Gastrocnemius medialis (tissue), 4 donors: ENCODE results near the gene MTHFS. TPM values are rescaled to one million over a fixed set of nuclear protein-coding genes. Genes with fewer than 3 reads are reported as not detected.

Experiments used
- ATAC-seq, 2 donors: fragments of 150-250 bp; one replicate each; pipeline ENCODE4 v1.9.1; 2016
- DNase-seq, 2 donors: peaks; one replicate each; pipeline ENCODE4 v3.0.0-alpha.2; 2019
- H3K27ac ChIP-seq, 4 donors: fragments of 200-600 bp; sonication (generic); 1 replicate in 1 of 4; 2 replicates in 3 of 4; pipeline ENCODE4 v1.5.1; 2016 to 2018; ENCODE audit warnings: mild to moderate bottlenecking in 2 of 4, moderate library complexity in 1 of 4
- H3K27me3 ChIP-seq, 3 donors: fragments of 200-600 bp; sonication (generic) in 2 of 3; 1 replicate in 1 of 3; 2 replicates in 2 of 3; pipeline versions ENCODE4 v1.5.1 to v1.6.0; 2016 to 2019; ENCODE audit warnings: mild to moderate bottlenecking in 1 of 3, moderate library complexity in 1 of 3
- H3K36me3 ChIP-seq, 2 donors: fragments of 200-600 bp; sonication (generic) in 1 of 2; one replicate each; pipeline ENCODE4 v1.5.1; 2017 to 2018
- H3K4me1 ChIP-seq, 2 donors: fragments of 200-600 bp; sonication (generic) in 1 of 2; one replicate each; pipeline ENCODE4 v1.5.1; 2016 to 2017; ENCODE audit warnings: mild to moderate bottlenecking in 2 of 2
- H3K4me3 ChIP-seq, 4 donors: fragments of 200-600 bp; sonication (generic) in 3 of 4; 1 replicate in 1 of 4; 2 replicates in 3 of 4; pipeline ENCODE4 v1.5.1; 2016 to 2019; ENCODE audit warnings: mild to moderate bottlenecking in 2 of 4
- H3K9me3 ChIP-seq, 3 donors: fragments of 200-600 bp; sonication (generic) in 2 of 3; 1 replicate in 1 of 3; 2 replicates in 2 of 3; pipeline ENCODE4 v1.5.1; 2016 to 2019
- CTCF ChIP-seq, 5 experiments: fragments of 450-650 bp in 3 of 5; fragments of 200-600 bp in 2 of 5; sonication (generic) in 2 of 5; IDR thresholded peaks in 4 of 5; conservative IDR thresholded peaks in 1 of 5; 1 replicate in 4 of 5; 2 replicates in 1 of 5; pipeline ENCODE4 v1.5.1; 2016 to 2019; ENCODE audit warnings: antibody characterized with exemption in 5 of 5, mild to moderate bottlenecking in 3 of 5, moderate library complexity in 3 of 5
- POLR2A ChIP-seq, 2 donors: fragments of 450-650 bp; IDR thresholded peaks; one replicate each; pipeline ENCODE4 v1.6.1; 2017; ENCODE audit warnings: antibody characterized with exemption in 2 of 2, mild to moderate bottlenecking in 2 of 2, moderate library complexity in 2 of 2
- in situ Hi-C, 4 donors: fragments of 200-750 bp; cut with MboI; loops; one replicate each; pipeline versions ENCODE4 v1.15.0 to v1.8.0; 2017; ENCODE audit warnings: low sequenced_read_pairs in 4 of 4
- intact Hi-C: fragments of 100-400 bp; cut with DNase I; formaldehyde crosslinking; loops from one replicate; pipeline ENCODE4 v1.15.1; 2023; ENCODE audit warnings: low total_unique reads
- total RNA-seq, 4 donors: library from RNA; depleted of rRNA; stranded (reverse); fragments of >200 nt; gene quantifications; one replicate each; pipeline versions ENCODE4 v1.1.0 to v1.2.3, GENCODE V29; 2016

Gene MTHFS
- total RNA-seq, 4 donors from 2014 or later: 7.0 to 16.7 (median 14.6) TPM

DNA sequence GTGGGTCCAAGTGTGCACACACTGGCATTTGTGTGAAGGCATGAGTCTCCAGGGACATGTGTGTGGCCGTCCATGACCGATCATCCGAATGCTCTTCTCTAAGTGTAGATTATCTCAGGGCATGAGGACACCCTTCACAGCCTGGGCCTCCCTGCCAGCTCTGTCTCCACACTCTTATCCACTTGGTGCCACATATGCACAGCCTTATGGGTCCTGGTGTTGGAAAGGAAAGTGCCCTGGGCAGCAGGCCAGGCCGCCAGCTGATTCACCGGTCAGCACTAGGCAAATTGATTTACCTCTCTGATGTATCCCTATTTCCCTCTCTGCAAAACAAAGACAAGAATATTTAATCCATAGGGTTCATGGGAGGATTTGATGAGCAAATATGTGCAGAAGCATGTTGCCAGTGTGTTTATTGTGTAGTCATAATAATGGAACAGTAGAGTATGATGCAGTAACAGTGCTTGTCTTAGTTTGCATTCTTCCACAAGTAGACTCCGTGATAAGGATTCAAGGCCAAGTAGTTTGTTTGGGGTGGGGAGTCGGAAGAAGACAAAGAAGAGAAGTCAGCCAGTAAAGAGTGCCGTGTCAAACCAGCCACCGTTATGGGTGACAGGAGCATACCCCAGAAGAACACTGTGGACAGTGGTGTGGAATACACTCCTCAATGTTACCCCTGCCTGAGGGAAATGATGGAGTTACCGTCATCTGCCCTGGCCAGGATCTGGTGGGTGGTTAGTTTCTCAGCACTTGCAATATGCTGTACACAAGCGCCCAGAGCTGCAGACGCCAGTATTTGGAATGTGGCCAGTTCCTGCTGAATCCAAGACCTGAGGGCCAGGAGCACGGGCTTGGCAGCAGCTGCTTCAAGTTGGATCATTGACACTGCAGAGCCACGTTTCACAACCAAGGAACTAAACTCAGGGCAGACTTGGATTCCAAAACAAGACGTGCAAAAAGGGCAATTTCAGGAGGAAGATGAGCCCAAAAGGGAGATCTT lies 85.1 kb downstream of the MTHFS start:
- Histone ChIP-seq H3K9me3 (no peaks in the 10 kb centered on the region), H3K4me1 (peaks cover 13% of the 10 kb centered on the region in 2 donors), H3K27me3 (no peaks in the 10 kb centered on the region), H3K27ac (no peak overlapping the region), H3K4me3 (no peak overlapping the region), H3K36me3 (no peaks in the 10 kb centered on the region)
- in situ Hi-C loops (no loop called here), intact Hi-C loops (no loop called here)
- ATAC-seq: peak; percentile 88 to 89
- TF ChIP-seq CTCF (IDR thresholded peaks at IDR 0.05 in 4 of 5, conservative IDR thresholded peaks at IDR 0.05 in 1 of 5) (no peak), POLR2A (IDR thresholded peaks at IDR 0.05) (no peak)
- peak; percentile 69 to 81 for DNase-seq

DNA sequence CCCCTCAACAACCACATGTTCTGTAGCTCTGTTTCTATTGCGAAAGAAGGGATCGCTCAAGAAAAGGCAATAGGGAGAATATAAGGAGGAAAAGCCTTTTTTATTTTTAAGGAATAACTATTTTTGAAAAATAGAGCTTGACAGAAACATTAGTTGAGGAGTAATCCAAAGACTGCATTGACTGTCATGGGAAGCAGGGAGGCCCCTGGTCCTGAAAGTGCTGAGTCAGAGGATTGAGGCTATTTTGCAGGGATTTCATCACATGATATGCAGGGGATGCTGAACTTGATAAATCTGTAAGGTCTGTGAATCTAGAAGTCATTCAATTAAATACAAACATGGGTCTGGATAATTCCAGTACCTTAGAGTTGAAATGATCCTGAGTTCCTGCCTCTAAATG lies 92.0 kb downstream of the MTHFS start:
- Histone ChIP-seq H3K27me3 (no peaks in the 10 kb centered on the region), H3K9me3 (no peaks in the 10 kb centered on the region), H3K4me1 (no peaks in the 10 kb centered on the region), H3K4me3 (no peak overlapping the region), H3K36me3 (no peaks in the 10 kb centered on the region), H3K27ac (no peak overlapping the region)
- DNase-seq: no peak
- TF ChIP-seq CTCF (IDR thresholded peaks at IDR 0.05 in 4 of 5, conservative IDR thresholded peaks at IDR 0.05 in 1 of 5) (no peak), POLR2A (IDR thresholded peaks at IDR 0.05) (no peak)
- intact Hi-C loops (no loop called here), in situ Hi-C loops (no loop called here)
- ATAC-seq: no peak

- Histone ChIP-seq H3K27me3 (no peaks in the 10 kb centered on the region), H3K4me1 (no peaks in the 10 kb centered on the region), H3K4me3 (no peak overlapping the region), H3K36me3 (no peaks in the 10 kb centered on the region), H3K27ac (no peak overlapping the region), H3K9me3 (no peaks in the 10 kb centered on the region)
- intact Hi-C loops: no loop called here
- DNase-seq (no peak), ATAC-seq (no peak)
- TF ChIP-seq CTCF (IDR thresholded peaks at IDR 0.05 in 4 of 5, conservative IDR thresholded peaks at IDR 0.05 in 1 of 5) (no peak), POLR2A (IDR thresholded peaks at IDR 0.05) (no peak)
- in situ Hi-C loops: no loop called here
These were observed 98.5 kb downstream of the MTHFS start for GRCh38 chr15:79798311-79798710.

Other genes with a start within 250 kb of the MTHFS start
- gene BCL2A1, start 74.2 kb upstream of the MTHFS start, total RNA-seq: 1 to 10 TPM in 1 of 4 donors, not detected in 3; 3.8 TPM
- gene ZFAND6, start 162.7 kb upstream of the MTHFS start, total RNA-seq: 100 to 1,000 TPM in 3 of 4 donors, 10 to 100 TPM in 1; 95.4 to 196 (median 146) TPM